K562 (cell line): ENCODE data around the gene SNAI1. TPM values are rescaled to one million over a fixed set of nuclear protein-coding genes. Genes with fewer than 3 reads are reported as not detected.

ENCODE experiments used
- ATF7 ChIP-seq: fragments of 450-650 bp; IDR thresholded peaks from 2 replicates; pipeline ENCODE4 v1.7.1; 2014; ENCODE audit warnings: mild to moderate bottlenecking, moderate library complexity
- CREB1 ChIP-seq, 2 experiments: sonication (generic) in 1 of 2; formaldehyde crosslinking in 1 of 2; IDR thresholded peaks; 2 replicates each; pipeline versions ENCODE4 v1.6.1 to v1.8.0; 2012 to 2022; ENCODE audit warnings: inconsistent platforms in 1 of 2, mild to moderate bottlenecking in 1 of 2, missing genetic modification reagents in 1 of 2, moderate library complexity in 1 of 2
- ETV6 ChIP-seq, 3 experiments: fragments of 150-350 bp in 1 of 3; sonication (generic) in 1 of 3; formaldehyde crosslinking in 1 of 3; IDR thresholded peaks; 2 replicates each; pipeline versions ENCODE4 v1.6.1 to v1.8.0; 2014 to 2022; ENCODE audit warnings: borderline replicate concordance in 2 of 3, low read depth in 2 of 3, antibody characterized with exemption in 1 of 3, low read length in 1 of 3, mild to moderate bottlenecking in 1 of 3, missing genetic modification reagents in 1 of 3
- KLF16 ChIP-seq: IDR thresholded peaks from 2 replicates; pipeline ENCODE4 v1.6.1; 2016; ENCODE audit warnings: antibody characterized with exemption
- PHF8 ChIP-seq: fragments of 200-600 bp; sonication (generic); IDR thresholded peaks from 2 replicates; pipeline ENCODE4 v1.6.1; 2012; ENCODE audit warnings: mixed run types, mild to moderate bottlenecking, inconsistent platforms, low read length, moderate library complexity, borderline replicate concordance
- RBM22 ChIP-seq: fragments of 200-400 bp; formaldehyde crosslinking; IDR thresholded peaks from 2 replicates; pipeline ENCODE4 v1.6.1; 2018; ENCODE audit warnings: low read length, low read depth; ENCODE audit not compliant: poor library complexity, severe bottlenecking
- SAFB ChIP-seq: fragments of 200-400 bp; formaldehyde crosslinking; IDR thresholded peaks from 2 replicates; pipeline ENCODE4 v1.6.1; 2017; ENCODE audit warnings: low read depth, low read length, borderline replicate concordance
- TOE1 ChIP-seq, 2 experiments: fragments of 450-650 bp in 1 of 2; sonication (generic) in 1 of 2; formaldehyde crosslinking in 1 of 2; IDR thresholded peaks; 2 replicates each; pipeline versions ENCODE4 v1.7.1 to v1.8.0; 2016 to 2022; ENCODE audit warnings: borderline replicate concordance in 2 of 2, mild to moderate bottlenecking in 2 of 2, antibody characterized with exemption in 1 of 2, inconsistent platforms in 1 of 2, low read depth in 1 of 2, missing genetic modification reagents in 1 of 2, moderate library complexity in 1 of 2
- ZC3H4 ChIP-seq: sonication (generic); formaldehyde crosslinking; IDR thresholded peaks from 2 replicates; pipeline ENCODE4 v1.9.0; 2021; ENCODE audit warnings: missing genetic modification reagents, borderline replicate concordance
- polyA plus RNA-seq, 8 experiments: library from polyadenylated mRNA; depleted of rRNA in 4 of 8; stranded (reverse) in 5 of 8; unstranded in 3 of 8; fragments of >200 nt; fragmentation: Nextera tagmentation in 2 of 8; fragmentation: Illumina TruSeq in 1 of 8; extraction: Ambion mirVana in 2 of 8; extraction: Trizol in 1 of 8; gene quantifications; 2 replicates each; pipeline versions ENCODE4 v1.2.1 to v1.2.3, GENCODE V29; 2011 to 2014; ENCODE audit warnings: inconsistent platforms in 1 of 8, missing spikeins in 1 of 8
- total RNA-seq, 7 experiments: library from RNA; depleted of rRNA in 6 of 7; stranded (reverse); fragments of >200 nt in 6 of 7; fragmentation: Illumina TruSeq in 2 of 7; extraction: Trizol in 2 of 7; gene quantifications; 2 replicates each; pipeline versions ENCODE4 v1.2.1 to v1.2.3, GENCODE V29; 2011 to 2021; ENCODE audit warnings: low replicate concordance in 1 of 7
- TF ChIP-seq, protein P1 (sequence below), 2 experiments: fragments of 450-650 bp; IDR thresholded peaks; 2 replicates each; pipeline ENCODE4 v1.6.1; 2016; ENCODE audit warnings: mild to moderate bottlenecking in 2 of 2, borderline replicate concordance in 1 of 2, low read depth in 1 of 2, moderate library complexity in 1 of 2

SNAI1 gene
- total and polyA plus RNA-seq, 9 of the 15 experiments (the other 6 are each of a cell fraction or from before 2014, with no cell fraction given), result 0.32 to 11.6 (median 2.0) TPM

DNA sequence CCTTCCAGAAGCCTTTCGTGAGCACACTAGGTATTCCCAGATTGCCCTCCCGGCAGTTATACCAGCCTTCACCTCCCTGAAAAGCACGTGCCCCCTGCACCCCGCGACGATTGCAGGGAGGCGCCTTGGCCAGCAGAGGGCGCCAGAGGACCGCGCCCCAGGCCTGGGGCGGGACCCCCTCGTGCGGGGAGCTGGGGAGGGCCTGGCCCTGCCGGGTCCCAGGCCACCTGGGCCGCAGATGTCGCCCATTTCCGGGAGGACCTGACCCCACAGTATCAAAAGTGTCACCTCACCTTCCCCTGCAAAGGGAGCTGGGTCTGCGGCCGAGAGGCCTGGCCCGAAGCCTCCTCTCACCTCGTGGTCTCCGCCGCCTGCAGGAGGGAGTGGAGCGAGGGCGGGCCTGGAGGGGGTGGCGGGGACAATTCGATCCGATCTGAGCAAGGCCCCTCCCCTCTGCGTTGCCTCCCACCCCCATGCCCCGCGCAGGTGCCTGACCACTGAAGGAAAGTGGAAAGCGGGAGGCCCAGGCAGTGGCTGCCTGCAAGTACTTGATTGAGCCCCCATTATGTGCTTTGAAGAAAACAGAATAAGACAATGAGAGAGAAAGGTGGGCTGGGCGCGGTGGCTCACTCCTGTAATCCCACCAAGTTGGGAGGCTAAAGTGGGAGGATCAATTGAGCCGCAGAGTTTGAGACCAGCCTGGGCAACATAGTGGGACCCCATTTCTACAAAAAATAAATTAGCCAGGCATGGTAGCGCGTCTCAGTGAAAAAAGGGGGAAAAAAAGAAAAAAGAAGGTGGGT lies 3.5 kb upstream of the SNAI1 start (continued):
- TF ChIP-seq, protein P1, sequence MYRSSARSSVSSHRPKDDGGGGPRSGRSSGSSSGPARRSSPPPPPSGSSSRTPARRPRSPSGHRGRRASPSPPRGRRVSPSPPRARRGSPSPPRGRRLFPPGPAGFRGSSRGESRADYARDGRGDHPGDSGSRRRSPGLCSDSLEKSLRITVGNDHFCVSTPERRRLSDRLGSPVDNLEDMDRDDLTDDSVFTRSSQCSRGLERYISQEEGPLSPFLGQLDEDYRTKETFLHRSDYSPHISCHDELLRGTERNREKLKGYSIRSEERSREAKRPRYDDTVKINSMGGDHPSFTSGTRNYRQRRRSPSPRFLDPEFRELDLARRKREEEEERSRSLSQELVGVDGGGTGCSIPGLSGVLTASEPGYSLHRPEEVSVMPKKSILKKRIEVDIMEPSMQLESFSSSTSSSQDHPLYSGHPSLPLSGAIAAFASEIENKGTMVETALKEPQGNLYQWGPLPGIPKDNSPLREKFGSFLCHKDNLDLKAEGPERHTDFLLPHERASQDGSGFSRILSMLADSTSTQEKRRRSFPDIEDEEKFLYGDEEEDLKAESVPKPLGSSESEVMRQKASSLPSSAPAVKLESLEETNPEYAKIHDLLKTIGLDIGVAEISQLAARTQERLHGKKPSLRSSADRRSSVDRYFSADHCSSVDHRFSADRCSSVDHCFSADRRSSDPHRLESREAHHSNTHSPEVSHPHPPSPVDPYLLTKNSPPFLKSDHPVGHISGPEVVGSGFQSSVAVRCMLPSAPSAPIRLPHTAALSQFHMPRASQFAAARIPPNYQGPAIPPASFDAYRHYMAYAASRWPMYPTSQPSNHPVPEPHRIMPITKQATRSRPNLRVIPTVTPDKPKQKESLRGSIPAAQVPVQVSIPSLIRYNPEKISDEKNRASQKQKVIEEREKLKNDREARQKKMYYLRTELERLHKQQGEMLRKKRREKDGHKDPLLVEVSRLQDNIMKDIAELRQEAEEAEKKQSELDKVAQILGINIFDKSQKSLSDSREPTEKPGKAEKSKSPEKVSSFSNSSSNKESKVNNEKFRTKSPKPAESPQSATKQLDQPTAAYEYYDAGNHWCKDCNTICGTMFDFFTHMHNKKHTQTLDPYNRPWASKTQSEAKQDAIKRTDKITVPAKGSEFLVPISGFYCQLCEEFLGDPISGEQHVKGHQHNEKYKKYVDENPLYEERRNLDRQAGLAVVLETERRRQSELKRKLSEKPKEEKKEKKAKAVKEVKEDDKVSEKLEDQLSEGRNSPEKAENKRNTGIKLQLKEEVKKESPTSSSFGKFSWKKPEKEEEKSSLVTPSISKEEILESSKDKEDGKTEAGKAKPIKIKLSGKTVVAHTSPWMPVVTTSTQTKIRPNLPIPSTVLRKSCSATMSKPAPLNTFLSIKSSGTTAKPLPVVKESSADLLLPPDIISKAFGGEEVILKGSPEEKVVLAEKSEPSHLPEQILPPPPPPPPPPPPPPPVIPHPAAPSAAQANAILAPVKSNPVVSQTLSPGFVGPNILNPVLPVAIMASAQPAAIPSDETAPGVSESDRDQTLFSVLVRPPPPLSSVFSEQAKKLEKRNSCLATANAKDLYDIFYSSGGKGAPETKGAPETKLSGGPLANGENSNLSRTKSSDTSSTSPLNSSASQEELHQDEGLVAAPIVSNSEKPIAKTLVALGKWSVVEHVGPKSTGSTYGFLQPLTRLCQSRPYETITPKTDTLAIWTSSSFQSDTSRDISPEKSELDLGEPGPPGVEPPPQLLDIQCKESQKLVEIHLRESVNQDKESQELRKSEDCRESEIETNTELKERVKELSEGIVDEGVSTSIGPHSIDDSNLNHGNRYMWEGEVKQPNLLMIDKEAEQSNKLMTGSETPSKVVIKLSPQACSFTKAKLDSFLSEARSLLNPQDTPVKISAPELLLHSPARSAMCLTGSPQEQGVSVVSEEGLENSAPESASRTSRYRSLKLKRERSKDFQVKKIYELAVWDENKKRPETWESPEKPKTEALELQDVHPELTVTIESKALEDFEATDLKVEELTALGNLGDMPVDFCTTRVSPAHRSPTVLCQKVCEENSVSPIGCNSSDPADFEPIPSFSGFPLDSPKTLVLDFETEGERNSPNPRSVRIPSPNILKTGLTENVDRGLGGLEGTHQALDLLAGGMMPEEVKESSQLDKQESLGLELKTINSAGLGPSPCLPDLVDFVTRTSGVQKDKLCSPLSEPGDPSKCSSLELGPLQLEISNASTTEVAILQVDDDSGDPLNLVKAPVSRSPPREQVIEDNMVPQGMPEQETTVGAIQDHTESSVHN (IDR thresholded peaks at IDR 0.05; ENCODE audit: borderline replicate concordance in 1 of 2, low read depth in 1 of 2), result no peak
- TF ChIP-seq ZC3H4 (CRISPR knock-in tag) (no peak), CREB1 (IDR thresholded peaks at IDR 0.05) (no peak), CREB1 (CRISPR knock-in tag; IDR thresholded peaks at IDR 0.05) (peak; percentile 62; the same call in 1 of the 2 replicates), PHF8 (peak; percentile 44; the same call in 1 of the 2 replicates), TOE1 (IDR thresholded peaks at IDR 0.05; ENCODE audit: borderline replicate concordance) (peak; percentile 75), TOE1 (CRISPR knock-in tag; IDR thresholded peaks at IDR 0.05; ENCODE audit: borderline replicate concordance, low read depth) (no peak), RBM22 (no peak), KLF16 (0 out of 2 replicates have a peak, but pooled peaks have one; percentile 17), ATF7 (peak; percentile 61), SAFB (no peak), ETV6 (IDR thresholded peaks at IDR 0.05; ENCODE audit: borderline replicate concordance in 1 of 2, low read depth in 2 of 2, low read length in 1 of 2) (peak in 1 of 2 experiments; percentile 26; a peak in 1 of 4 replicates), ETV6 (CRISPR knock-in tag; IDR thresholded peaks at IDR 0.05; ENCODE audit: borderline replicate concordance) (no peak)
